Measurements from ENCODE around the gene AGAP1. TPM values are rescaled to one million over a fixed set of nuclear protein-coding genes. Genes with fewer than 3 reads are reported as not detected.

AGAP1 gene
- total RNA-seq, 2 experiments from 2014 or later: 2.4 to 4.5 TPM

GRCh38 chr2:235779444-235779896, 285.6 kb downstream of the AGAP1 start:
- peak; percentile 69 for DNase-seq
- peak; percentile 78 for ATAC-seq (ENCODE audit: low read depth)
- H3K4me3 Mint-ChIP-seq: no peak overlapping the region
- no peaks in the 10 kb centered on the region for H3K9me3 Mint-ChIP-seq
- H3K36me3 Mint-ChIP-seq: no peaks in the 10 kb centered on the region
- POLR2A ChIA-PET: no interaction called here
- H3K27ac Mint-ChIP-seq: no peak overlapping the region
- H3K27me3 Mint-ChIP-seq: peaks cover 10% of the 10 kb centered on the region
- no peaks in the 10 kb centered on the region for H3K4me1 Mint-ChIP-seq

- POLR2A ChIA-PET: no interaction called here
- Mint-ChIP-seq H3K4me1 (no peaks in the 10 kb centered on the region), H3K27me3 (peaks cover 10% of the 10 kb centered on the region), H3K9me3 (no peaks in the 10 kb centered on the region), H3K36me3 (no peaks in the 10 kb centered on the region), H3K4me3 (no peak overlapping the region), H3K27ac (no peak overlapping the region)
- ATAC-seq (ENCODE audit: low read depth) (no peak), DNase-seq (no peak)
These were observed 286.6 kb downstream of the AGAP1 start for GRCh38 chr2:235780401-235780800.

GRCh38 chr2:235781775-235782174, 287.9 kb downstream of the AGAP1 start:
- DNase-seq (no peak), ATAC-seq (ENCODE audit: low read depth) (no peak)
- H3K36me3 Mint-ChIP-seq: no peaks in the 10 kb centered on the region
- no peak overlapping the region for H3K4me3 Mint-ChIP-seq
- no peak overlapping the region for H3K27ac Mint-ChIP-seq
- POLR2A ChIA-PET: no interaction called here
- H3K27me3 Mint-ChIP-seq: peaks cover 10% of the 10 kb centered on the region
- no peaks in the 10 kb centered on the region for H3K9me3 Mint-ChIP-seq
- no peaks in the 10 kb centered on the region for H3K4me1 Mint-ChIP-seq

GRCh38 chr2:235784788-235785187, 290.9 kb downstream of the AGAP1 start:
- POLR2A ChIA-PET: no interaction called here

GRCh38 chr2:235789552-235789951, 295.7 kb downstream of the AGAP1 start:
- Mint-ChIP-seq H3K36me3 (no peaks in the 10 kb centered on the region), H3K4me1 (peaks cover 3% of the 10 kb centered on the region), H3K27ac (no peak overlapping the region), H3K4me3 (no peak overlapping the region), H3K27me3 (no peaks in the 10 kb centered on the region), H3K9me3 (no peaks in the 10 kb centered on the region)
- DNase-seq: no peak
- no peak for ATAC-seq (ENCODE audit: low read depth)
- POLR2A ChIA-PET: no interaction called here

More at GRCh38 chr2:235784788-235785187, 290.9 kb downstream of the AGAP1 start:
- peaks cover 10% of the 10 kb centered on the region for H3K27me3 Mint-ChIP-seq
- H3K27ac Mint-ChIP-seq: no peak overlapping the region
- no peaks in the 10 kb centered on the region for H3K36me3 Mint-ChIP-seq
- H3K4me3 Mint-ChIP-seq: no peak overlapping the region
- ATAC-seq (ENCODE audit: low read depth) (no peak), DNase-seq (no peak)
- H3K4me1 Mint-ChIP-seq: peaks cover 3% of the 10 kb centered on the region
- no peaks in the 10 kb centered on the region for H3K9me3 Mint-ChIP-seq

GRCh38 chr2:235793163-235793752, 299.4 kb downstream of the AGAP1 start:
- Mint-ChIP-seq H3K4me3 (no peak overlapping the region), H3K36me3 (no peaks in the 10 kb centered on the region), H3K27me3 (no peaks in the 10 kb centered on the region), H3K27ac (no peak overlapping the region), H3K9me3 (no peaks in the 10 kb centered on the region), H3K4me1 (no peaks in the 10 kb centered on the region)
- ATAC-seq (ENCODE audit: low read depth): no peak
- no peak for DNase-seq
- POLR2A ChIA-PET: no interaction called here

GRCh38 chr2:235799281-235799680, 305.4 kb downstream of the AGAP1 start:
- Mint-ChIP-seq H3K4me1 (no peaks in the 10 kb centered on the region), H3K4me3 (no peak overlapping the region)

GRCh38 chr2:235802542-235802941, 308.7 kb downstream of the AGAP1 start:
- Mint-ChIP-seq H3K9me3 (peaks cover 2% of the 10 kb centered on the region), H3K27ac (no peak overlapping the region), H3K4me1 (no peaks in the 10 kb centered on the region), H3K4me3 (no peak overlapping the region), H3K27me3 (no peaks in the 10 kb centered on the region), H3K36me3 (no peaks in the 10 kb centered on the region)
- DNase-seq (no peak), ATAC-seq (ENCODE audit: low read depth) (no peak)
- POLR2A ChIA-PET: no interaction called here

More at GRCh38 chr2:235799281-235799680, 305.4 kb downstream of the AGAP1 start:
- H3K27ac Mint-ChIP-seq: no peak overlapping the region
- DNase-seq (no peak), ATAC-seq (ENCODE audit: low read depth) (no peak)
- no peaks in the 10 kb centered on the region for H3K36me3 Mint-ChIP-seq
- H3K9me3 Mint-ChIP-seq: peaks cover 2% of the 10 kb centered on the region
- POLR2A ChIA-PET: no interaction called here
- no peaks in the 10 kb centered on the region for H3K27me3 Mint-ChIP-seq

- no peaks in the 10 kb centered on the region for H3K36me3 Mint-ChIP-seq
- H3K4me1 Mint-ChIP-seq: no peaks in the 10 kb centered on the region
- peaks cover 2% of the 10 kb centered on the region for H3K9me3 Mint-ChIP-seq
- no peaks in the 10 kb centered on the region for H3K27me3 Mint-ChIP-seq
- ATAC-seq (ENCODE audit: low read depth) (no peak), DNase-seq (no peak)
- no peak overlapping the region for H3K27ac Mint-ChIP-seq
- POLR2A ChIA-PET: no interaction called here
- H3K4me3 Mint-ChIP-seq: no peak overlapping the region
These were observed 309.2 kb downstream of the AGAP1 start for GRCh38 chr2:235803028-235803427.

- ATAC-seq (ENCODE audit: low read depth) (no peak), DNase-seq (no peak)
- no peaks in the 10 kb centered on the region for H3K36me3 Mint-ChIP-seq
- no peaks in the 10 kb centered on the region for H3K4me1 Mint-ChIP-seq
- H3K27ac Mint-ChIP-seq: no peak overlapping the region
- H3K4me3 Mint-ChIP-seq: no peak overlapping the region
- peaks cover 2% of the 10 kb centered on the region for H3K9me3 Mint-ChIP-seq
- POLR2A ChIA-PET: no interaction called here
- H3K27me3 Mint-ChIP-seq: no peaks in the 10 kb centered on the region
These were observed 310.8 kb downstream of the AGAP1 start for GRCh38 chr2:235804676-235805075.

GRCh38 chr2:235806986-235807750, 313.3 kb downstream of the AGAP1 start:
- no peaks in the 10 kb centered on the region for H3K36me3 Mint-ChIP-seq
- POLR2A ChIA-PET: no interaction called here
- peaks cover 2% of the 10 kb centered on the region for H3K9me3 Mint-ChIP-seq
- ATAC-seq (ENCODE audit: low read depth) (no peak), DNase-seq (no peak)
- no peaks in the 10 kb centered on the region for H3K4me1 Mint-ChIP-seq
- H3K27ac Mint-ChIP-seq: no peak overlapping the region
- no peaks in the 10 kb centered on the region for H3K27me3 Mint-ChIP-seq
- no peak overlapping the region for H3K4me3 Mint-ChIP-seq

GRCh38 chr2:235808366-235808765, 314.5 kb downstream of the AGAP1 start:
- POLR2A ChIA-PET: no interaction called here
- Mint-ChIP-seq H3K36me3 (no peaks in the 10 kb centered on the region), H3K4me3 (no peak overlapping the region), H3K9me3 (peaks cover 2% of the 10 kb centered on the region), H3K4me1 (no peaks in the 10 kb centered on the region), H3K27ac (no peak overlapping the region), H3K27me3 (no peaks in the 10 kb centered on the region)
- ATAC-seq (ENCODE audit: low read depth) (no peak), DNase-seq (no peak)

- H3K9me3 Mint-ChIP-seq: no peaks in the 10 kb centered on the region
- H3K4me1 Mint-ChIP-seq: no peaks in the 10 kb centered on the region
- H3K27ac Mint-ChIP-seq: no peak overlapping the region
- ATAC-seq (ENCODE audit: low read depth): no peak
- POLR2A ChIA-PET: no interaction called here
- H3K4me3 Mint-ChIP-seq: no peak overlapping the region
- no peak for DNase-seq
- no peaks in the 10 kb centered on the region for H3K36me3 Mint-ChIP-seq
- H3K27me3 Mint-ChIP-seq: no peaks in the 10 kb centered on the region
These were observed 316.4 kb downstream of the AGAP1 start for GRCh38 chr2:235810252-235810651.

GRCh38 chr2:235810846-235811245, 317.0 kb downstream of the AGAP1 start:
- Mint-ChIP-seq H3K27ac (no peak overlapping the region), H3K27me3 (no peaks in the 10 kb centered on the region), H3K4me3 (no peak overlapping the region), H3K36me3 (no peaks in the 10 kb centered on the region), H3K9me3 (no peaks in the 10 kb centered on the region), H3K4me1 (no peaks in the 10 kb centered on the region)
- POLR2A ChIA-PET: no interaction called here
- ATAC-seq (ENCODE audit: low read depth): no peak
- DNase-seq: no peak
